T47D (cell line): Measurements from ENCODE around the gene FHOD1.

Experiments used
- DNase-seq, 2 experiments: peaks; one replicate each; pipeline versions ENCODE4 v3.0.0 to v3.0.0-alpha.2; 2011 to 2012; ENCODE audit warnings: low read depth in 1 of 2, low spot score in 1 of 2
- JUND ChIP-seq: IDR thresholded peaks from 2 replicates; pipeline ENCODE4 v1.6.1; 2012; ENCODE audit warnings: low read depth
- in situ Hi-C: cut with HindIII; loops from 2 replicates; pipeline ENCODE4 v1.10.0; 2016; ENCODE audit warnings: low sequenced_read_pairs, low pct_unique_long_range_greater_than_20kb

FHOD1 gene

DNA sequence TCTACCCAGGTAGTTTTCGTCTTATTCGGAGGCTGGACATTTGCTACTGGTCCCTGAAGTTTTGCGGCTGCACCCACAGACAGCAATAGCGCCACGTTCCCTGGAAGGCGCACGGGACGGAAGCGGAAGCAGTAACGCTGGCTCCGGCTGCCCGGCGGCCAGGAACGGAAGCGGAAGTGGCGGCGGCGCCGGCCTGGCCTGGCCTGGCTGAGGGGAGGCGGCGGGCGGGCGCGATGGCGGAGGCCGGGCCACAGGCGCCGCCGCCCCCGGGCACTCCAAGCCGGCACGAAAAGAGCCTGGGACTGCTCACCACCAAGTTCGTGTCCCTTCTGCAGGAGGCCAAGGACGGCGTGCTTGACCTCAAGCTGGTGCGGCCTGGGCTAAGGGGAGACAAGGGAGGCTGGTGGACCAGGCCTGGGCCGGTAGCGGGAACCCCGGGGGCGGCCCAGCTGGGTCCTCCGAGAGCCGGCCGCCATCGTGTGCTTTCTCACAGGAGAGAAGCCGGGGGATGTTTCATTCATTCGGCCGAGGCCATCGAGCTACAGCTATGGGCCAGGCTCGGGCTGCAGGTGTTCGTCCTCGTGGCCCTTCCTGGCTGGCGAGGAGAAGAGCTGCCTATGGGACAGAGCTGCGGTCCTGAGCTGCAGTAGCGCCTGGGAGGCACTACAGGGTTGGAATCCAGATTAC, 55.1 kb downstream of the FHOD1 start, which contains the start of gene E2F4:
TSS of gene E2F4 (plus strand) at position 161 of the 687 bp plus-strand sequence. CDS start at position 234, 73 bp downstream.
- in situ Hi-C loops: no loop called here
- peak; percentile 88 to 95 for DNase-seq
- no peak for TF ChIP-seq JUND

DNA sequence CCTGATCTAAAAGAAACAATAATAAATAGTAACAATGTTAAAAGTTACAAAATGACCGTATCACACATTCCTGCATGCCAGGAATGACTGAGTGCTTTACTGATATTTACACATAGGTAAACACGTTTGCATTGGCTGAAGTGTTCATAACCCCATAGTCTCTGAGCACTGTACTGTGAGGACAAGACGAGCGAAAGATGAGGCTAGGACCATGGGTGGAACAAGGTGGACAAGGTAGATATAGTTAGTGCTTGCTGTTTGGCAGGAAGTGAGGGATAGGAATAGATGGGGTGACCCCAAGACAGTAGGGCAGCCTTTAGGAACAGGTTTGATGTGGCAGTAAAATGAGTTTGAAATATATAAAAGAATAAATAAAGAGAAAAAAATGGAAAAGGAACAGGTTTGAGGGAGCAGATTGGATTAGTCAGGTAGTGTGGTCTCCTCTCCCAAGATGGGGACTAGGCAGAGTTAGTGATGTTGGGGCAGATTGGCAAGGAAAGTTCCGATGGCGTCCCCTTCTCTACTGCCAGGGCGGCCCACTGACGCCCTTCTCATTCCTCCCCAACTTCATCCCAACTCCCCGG, 55.8 kb downstream of the FHOD1 start:
- TF ChIP-seq JUND: no peak
- in situ Hi-C loops: no loop called here
- DNase-seq: no peak

DNA sequence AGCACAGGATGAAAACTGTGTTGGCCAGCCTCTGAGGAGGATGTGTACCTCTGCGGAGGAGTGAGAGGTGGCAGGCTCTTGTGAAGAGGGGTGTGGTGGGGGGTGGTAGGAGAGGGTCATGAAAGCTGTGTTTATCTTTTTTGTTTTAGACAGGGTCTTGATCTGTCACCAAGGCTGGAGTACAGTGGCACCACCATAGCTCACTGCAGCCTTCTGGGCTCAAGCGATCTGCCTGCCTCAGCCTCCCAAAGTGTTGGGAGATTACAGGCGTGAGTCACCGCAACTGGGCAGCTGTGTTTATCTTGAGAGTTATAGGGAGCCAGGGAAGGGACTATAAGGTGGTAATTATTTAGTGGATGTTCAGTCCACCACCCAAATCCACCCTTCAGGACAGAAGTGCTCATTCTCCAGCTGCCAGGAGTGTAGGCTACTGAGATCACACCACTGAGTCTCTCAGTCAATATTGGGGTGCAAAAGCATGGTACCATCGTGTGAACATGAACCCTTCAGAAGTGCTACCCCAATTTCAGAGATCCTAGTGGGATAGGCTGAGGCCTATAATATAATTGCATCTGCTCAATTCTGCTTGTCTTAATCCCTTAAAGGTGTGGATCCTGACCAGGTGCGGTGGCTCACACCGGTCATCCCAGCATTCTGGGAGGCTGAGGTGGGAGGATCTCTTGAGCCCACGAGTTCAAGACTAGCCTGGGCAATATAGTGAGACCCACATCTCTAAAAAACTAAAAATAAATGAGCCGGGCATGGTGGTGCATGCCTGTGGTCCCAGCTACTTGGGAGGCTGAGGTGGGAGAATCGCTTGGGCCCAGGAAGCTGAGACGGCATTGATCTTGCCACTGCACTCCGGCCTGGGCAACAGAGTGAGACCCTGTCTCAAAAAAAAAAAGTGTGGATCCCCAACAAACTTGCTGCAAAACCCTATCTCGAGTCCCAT, 56.6 kb downstream of the FHOD1 start:
- in situ Hi-C loops: no loop called here
- no peak for DNase-seq
- no peak for TF ChIP-seq JUND

DNA sequence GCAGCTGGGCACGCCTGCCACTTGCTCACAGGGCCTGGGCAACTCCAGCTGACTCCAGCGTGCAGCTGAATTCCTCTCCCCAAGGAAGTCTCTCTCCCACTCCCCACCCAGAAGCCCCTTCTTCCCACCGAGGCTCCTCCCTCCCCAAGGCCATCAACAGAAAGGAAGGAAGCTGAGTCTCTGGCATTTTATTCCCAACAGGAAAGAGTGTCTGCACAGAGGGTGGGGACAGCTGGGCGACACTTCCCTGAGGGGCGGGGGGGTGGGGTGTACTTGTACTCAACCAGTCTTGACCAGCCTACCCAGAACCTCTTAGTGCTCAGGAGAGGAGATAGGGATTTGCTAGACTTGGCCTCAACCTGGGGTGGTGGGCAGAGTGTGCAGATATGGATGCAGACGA, 57.2 kb downstream of the FHOD1 start, which contains the start of gene EXOC3L1:
TSS of gene EXOC3L1 (minus strand) at position 96 of the 400 bp plus-strand sequence. CDS start 460 bp downstream, outside the sequence.
- no peak for TF ChIP-seq JUND
- no peak for DNase-seq
- in situ Hi-C loops: no loop called here

DNA sequence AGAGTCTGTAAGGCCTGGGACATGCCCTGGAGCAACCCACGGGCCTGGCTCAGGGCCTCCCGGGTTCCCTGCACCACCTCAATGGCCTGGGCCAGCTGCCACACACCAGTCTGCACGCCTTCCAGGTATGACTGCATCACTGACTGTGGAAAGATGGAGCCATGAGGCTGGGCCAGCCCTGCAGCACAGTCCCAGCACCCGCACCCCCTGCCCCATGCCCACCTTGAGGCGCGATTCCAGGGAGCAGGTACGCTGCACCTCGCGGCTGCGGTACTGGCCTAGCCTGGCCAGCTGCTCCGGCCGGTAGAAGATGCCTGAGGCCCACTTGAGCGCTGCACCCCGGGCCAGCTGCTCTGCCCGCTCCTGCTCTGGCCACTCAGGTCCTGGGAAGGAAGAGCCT, 58.5 kb downstream of the FHOD1 start:
- in situ Hi-C loops: no loop called here
- TF ChIP-seq JUND: no peak
- no peak for DNase-seq

DNA sequence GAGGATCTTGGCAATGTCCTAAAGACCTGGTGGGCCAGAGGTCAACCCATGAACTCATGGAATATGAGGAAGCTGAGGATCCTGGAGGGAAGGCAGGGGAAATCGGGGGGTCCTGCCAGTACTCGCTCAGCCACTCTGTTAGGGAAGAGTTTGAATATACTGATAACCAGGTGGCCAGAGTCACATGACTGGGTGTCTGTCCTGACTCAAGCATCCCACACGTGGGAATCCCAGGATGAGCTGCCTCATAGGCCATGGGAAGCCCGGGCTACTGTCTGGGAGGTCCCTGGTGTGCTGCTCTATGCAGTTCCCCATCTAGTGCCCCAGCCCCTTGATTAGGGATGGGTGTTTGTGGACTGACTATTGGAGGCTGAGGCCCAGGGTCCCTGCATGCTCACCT, 59.0 kb downstream of the FHOD1 start:
- TF ChIP-seq JUND: no peak
- no peak for DNase-seq
- in situ Hi-C loops: no loop called here

DNA sequence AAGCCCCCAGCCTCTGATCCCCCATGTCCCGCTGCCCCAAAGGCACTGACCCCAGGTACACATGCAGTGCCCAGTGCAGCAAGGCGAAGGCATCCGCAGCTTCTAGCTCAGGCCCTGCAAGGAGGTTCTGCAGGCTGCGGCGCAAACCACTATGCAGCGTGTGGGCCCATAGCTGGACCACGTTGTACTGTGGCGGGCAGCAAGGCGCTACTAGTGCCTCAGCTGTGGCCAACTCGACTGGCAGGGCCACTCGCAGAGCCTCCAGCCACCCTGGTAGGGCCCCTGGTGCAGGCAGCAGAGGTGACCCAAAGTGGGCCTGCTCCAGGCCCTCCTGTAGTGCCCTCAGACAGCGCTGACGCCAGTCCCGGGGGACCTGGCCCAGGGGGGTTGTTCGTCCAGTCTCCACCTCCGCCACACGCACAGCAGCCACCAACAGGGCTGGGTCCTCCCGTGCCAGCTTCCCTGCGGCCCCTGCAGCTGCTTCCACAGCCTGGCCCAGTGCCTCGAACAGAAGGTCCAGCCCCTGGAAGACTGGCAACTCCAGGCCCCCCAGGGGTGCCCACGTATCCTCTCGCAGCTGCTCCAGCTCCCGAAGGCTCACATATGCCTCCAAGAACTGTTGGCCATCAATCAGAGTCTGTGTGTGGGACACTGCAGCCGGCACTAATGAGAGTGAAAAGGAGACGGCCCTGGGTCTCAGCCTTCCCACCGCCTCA, 59.9 kb downstream of the FHOD1 start:
- in situ Hi-C loops: no loop called here
- no peak for DNase-seq
- TF ChIP-seq JUND: no peak

DNA sequence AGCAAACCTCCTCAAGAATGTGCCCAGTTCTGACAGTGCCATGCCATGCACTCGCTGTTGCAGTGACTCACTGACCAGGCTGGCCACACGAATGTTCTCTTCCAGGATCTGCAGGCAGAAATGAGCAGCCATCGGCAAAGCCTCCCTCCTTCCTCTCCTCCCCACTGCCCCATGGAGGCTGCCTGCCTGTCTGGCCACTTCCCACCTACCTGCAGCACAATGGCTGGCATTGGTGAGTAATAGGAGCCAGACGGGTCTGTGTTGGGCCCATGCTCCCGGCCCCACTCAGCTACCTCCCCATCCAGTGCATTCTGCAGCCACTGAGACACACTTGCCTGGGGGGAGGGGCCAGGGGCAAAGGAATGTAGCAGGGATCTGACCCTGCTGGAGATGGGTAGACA, 60.7 kb downstream of the FHOD1 start:
- DNase-seq: no peak
- in situ Hi-C loops: no loop called here
- TF ChIP-seq JUND: no peak

DNA sequence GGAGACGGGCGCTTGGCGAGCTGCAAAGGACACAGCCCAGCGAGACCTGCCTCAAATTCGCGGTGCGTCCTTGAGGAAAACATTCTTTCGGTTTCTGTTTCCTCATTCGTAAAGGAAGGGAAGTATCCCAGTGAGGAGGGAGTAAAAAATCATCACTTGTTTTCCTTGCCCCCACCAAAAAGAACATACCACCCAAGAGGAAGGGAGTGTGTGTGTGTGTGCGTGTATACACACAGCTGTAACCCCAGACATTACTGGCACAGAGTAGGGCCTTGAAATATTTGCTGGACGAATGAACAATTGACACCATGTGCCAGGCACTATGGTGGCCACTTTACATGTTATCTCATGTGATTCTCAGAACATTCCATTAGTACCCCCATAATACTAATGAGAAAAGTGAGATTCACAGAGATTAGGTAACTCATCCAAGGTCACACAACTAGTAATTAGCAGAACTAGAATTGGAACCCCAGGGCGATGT, 61.6 kb downstream of the FHOD1 start:
- no peak for DNase-seq
- in situ Hi-C loops: no loop called here

DNA sequence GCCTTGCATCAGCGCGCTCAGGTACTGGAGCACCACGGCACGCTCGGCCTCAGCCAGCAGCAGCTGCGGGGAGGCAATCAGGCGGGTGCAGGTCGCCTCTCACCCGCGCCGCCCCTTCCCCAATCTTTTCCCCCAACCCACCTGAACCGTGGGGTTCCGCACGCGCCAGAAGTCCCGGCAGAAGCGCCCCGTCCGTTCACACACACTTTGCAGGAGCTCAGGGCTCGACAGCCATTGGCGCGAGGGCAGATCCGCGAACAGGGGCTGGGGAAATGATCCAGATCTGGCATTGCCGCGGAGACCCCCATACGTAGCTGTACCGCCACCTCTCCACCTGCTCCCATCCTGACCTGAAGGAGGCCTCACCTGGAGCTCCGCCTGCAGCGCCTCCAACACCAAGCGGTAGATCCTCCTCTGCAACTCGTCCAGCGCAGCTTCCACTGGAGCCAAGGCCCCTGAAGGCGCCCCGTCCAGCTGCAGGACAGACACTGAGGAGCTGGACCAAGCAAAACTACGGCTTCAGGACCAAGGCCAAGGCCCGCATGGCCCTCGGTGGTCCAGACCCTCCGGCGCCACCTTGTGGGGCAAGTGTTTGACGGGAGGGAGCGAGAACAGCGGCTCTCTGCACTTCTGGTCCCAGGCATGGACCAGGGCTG, 62.2 kb downstream of the FHOD1 start:
- peak; percentile 63 to 92 for DNase-seq
- in situ Hi-C loops: no loop called here
- TF ChIP-seq JUND: no peak

More for the DNA sequence above, 61.6 kb downstream of the FHOD1 start:
- no peak for TF ChIP-seq JUND

DNA sequence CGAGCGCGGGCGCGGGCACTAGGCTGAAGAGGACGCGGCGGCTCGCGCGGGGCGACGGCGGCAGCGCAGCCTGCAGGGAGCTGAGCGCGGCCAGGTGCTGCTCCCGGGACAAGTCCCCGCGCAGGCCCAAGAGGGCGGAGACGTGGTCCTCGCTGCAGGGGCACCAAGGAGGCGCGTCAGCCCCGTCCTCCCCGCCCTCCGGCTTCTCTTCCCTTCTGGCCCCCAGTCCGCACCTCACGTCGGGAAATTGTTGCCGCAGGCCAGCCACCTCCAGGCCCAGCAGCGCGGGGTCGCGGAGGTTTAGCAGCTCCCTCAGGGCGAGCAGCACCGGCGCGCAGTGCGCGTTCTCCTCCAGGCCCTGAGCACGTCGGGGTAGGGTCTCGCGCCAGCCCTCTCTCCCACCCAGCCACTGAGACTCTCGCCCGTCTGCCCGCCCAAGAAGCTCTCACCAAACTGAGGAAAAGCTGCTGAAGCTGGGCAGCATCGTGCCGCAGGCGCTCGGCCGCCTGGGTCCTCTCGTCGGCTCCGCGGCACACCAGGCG, 62.8 kb downstream of the FHOD1 start:
- peak in 1 of 2 experiments; percentile 39 for DNase-seq
- in situ Hi-C loops: no loop called here

More for the DNA sequence above, 62.8 kb downstream of the FHOD1 start:
- no peak for TF ChIP-seq JUND
